B cell (primary cell): ENCODE measurements around the gene ARPIN. TPM values are rescaled to one million over a fixed set of nuclear protein-coding genes. Genes with fewer than 3 reads are reported as not detected.

Source experiments
- ATAC-seq: fragments of 200-7000 bp; cut with Tn5 transposase; one replicate; pipeline ENCODE4 v1.10.0; 2021; ENCODE audit warnings: low read depth, mild to moderate bottlenecking, moderate number of reproducible peaks, moderate library complexity
- CTCF ChIA-PET: fragments of 350-600 bp; sonication (Branson Sonifier 250); formaldehyde crosslinking; loops from one replicate; lab custom pipeline; 2021; ENCODE audit warnings: antibody characterized with exemption, inconsistent platforms; lab: Charles Lee
- POLR2A ChIA-PET: fragments of 350-600 bp; sonication (Branson Sonifier 250); formaldehyde crosslinking; loops from one replicate; lab custom pipeline; 2021; ENCODE audit warnings: antibody characterized with exemption; lab: Charles Lee
- DNase-seq: peaks from one replicate; pipeline ENCODE4 v3.0.0; 2013
- H2AFZ ChIP-seq: 2 replicates; pipeline ENCODE4 v1.6.1; 2012; ENCODE audit warnings: mild to moderate bottlenecking, low read depth, low read length; ENCODE audit not compliant: insufficient read depth, poor library complexity, severe bottlenecking
- H3K27ac ChIP-seq, 2 donors: 1 replicate in 1 of 2; 2 replicates in 1 of 2; pipeline ENCODE4 v1.5.1; 2012 to 2013; ENCODE audit warnings: low read length in 2 of 2, mild to moderate bottlenecking in 2 of 2, moderate library complexity in 1 of 2
- H3K27me3 ChIP-seq, 4 experiments: fragments of 200-600 bp in 1 of 4; sonication (generic) in 1 of 4; replicated peaks in 1 of 4; 1 replicate in 2 of 4; 2 replicates in 2 of 4; pipeline versions ENCODE4 v1.6.1 to v1.7.0; 2013 to 2016; ENCODE audit warnings: low read length in 3 of 4, mild to moderate bottlenecking in 2 of 4, mixed read lengths in 1 of 4, moderate library complexity in 1 of 4; ENCODE audit not compliant: insufficient read depth in 4 of 4, control insufficient read depth in 3 of 4; ENCODE audit errors: control extremely low read depth in 1 of 4
- H3K36me3 ChIP-seq, 2 experiments: replicated peaks in 1 of 2; 1 replicate in 1 of 2; 2 replicates in 1 of 2; pipeline versions ENCODE4 v1.6.1 to v1.7.1; 2013; ENCODE audit warnings: low read length in 1 of 2; ENCODE audit not compliant: insufficient read depth in 2 of 2, control insufficient read depth in 1 of 2; ENCODE audit errors: control extremely low read depth in 1 of 2, extremely low read depth in 1 of 2
- H3K4me1 ChIP-seq, 2 donors: fragments of 200-600 bp in 1 of 2; sonication (generic) in 1 of 2; 1 replicate in 1 of 2; 2 replicates in 1 of 2; pipeline versions ENCODE4 v1.5.1 to v1.6.1; 2013 to 2017; ENCODE audit warnings: low read length in 2 of 2; ENCODE audit not compliant: control insufficient read depth in 2 of 2, insufficient read depth in 2 of 2
- H3K4me2 ChIP-seq: replicated peaks from 2 replicates; pipeline ENCODE3; 2012; ENCODE audit warnings: mild to moderate bottlenecking, low read depth, low read length; ENCODE audit not compliant: poor library complexity, severe bottlenecking
- H3K4me3 ChIP-seq, 5 experiments: fragments of 200-600 bp in 1 of 5; sonication (generic) in 1 of 5; 1 replicate in 3 of 5; 2 replicates in 2 of 5; pipeline versions ENCODE4 v1.5.1 to v1.7.0; 2011 to 2016; ENCODE audit warnings: low read length in 4 of 5, mild to moderate bottlenecking in 4 of 5, low read depth in 2 of 5, control low read depth in 1 of 5, moderate library complexity in 1 of 5; ENCODE audit not compliant: insufficient read depth in 1 of 5; ENCODE audit errors: control extremely low read depth in 1 of 5, extremely low read depth in 1 of 5
- H3K79me2 ChIP-seq: fragments of 200-600 bp; sonication (generic); one replicate; pipeline ENCODE4 v1.6.0; 2016; ENCODE audit warnings: low read length; ENCODE audit not compliant: control insufficient read depth, insufficient read depth
- H3K9ac ChIP-seq: fragments of 200-600 bp; sonication (generic); 2 replicates; pipeline ENCODE4 v1.6.1; 2017; ENCODE audit warnings: mild to moderate bottlenecking, low read length, moderate library complexity
- H3K9me3 ChIP-seq, 3 donors: one replicate each; pipeline versions ENCODE4 v1.6.1 to v1.7.1; 2013; ENCODE audit warnings: low read length in 2 of 3; ENCODE audit not compliant: control insufficient read depth in 2 of 3, insufficient read depth in 1 of 3; ENCODE audit errors: control extremely low read depth in 1 of 3
- H4K20me1 ChIP-seq: 2 replicates; pipeline ENCODE4 v1.6.0; 2012; ENCODE audit warnings: mild to moderate bottlenecking, low read length; ENCODE audit not compliant: insufficient read depth, control insufficient read depth, poor library complexity, severe bottlenecking
- H3K27ac Mint-ChIP-seq: one replicate; pipeline ENCODE4 v1.8.0; 2021; ENCODE audit warnings: mixed read lengths
- H3K27me3 Mint-ChIP-seq: one replicate; pipeline ENCODE4 v1.8.0; 2021; ENCODE audit warnings: mixed read lengths
- H3K4me1 Mint-ChIP-seq: one replicate; pipeline ENCODE4 v1.8.0; 2021; ENCODE audit warnings: mixed read lengths
- H3K4me3 Mint-ChIP-seq: one replicate; pipeline ENCODE4 v1.8.0; 2021; ENCODE audit warnings: mixed read lengths
- H3K9me3 Mint-ChIP-seq: one replicate; pipeline ENCODE4 v1.8.0; 2022; ENCODE audit warnings: mixed read lengths; ENCODE audit not compliant: insufficient read depth
- CTCF ChIP-seq: fragments of 200-600 bp; IDR thresholded peaks from one replicate; pipeline ENCODE4 v1.8.0; 2022; ENCODE audit warnings: antibody characterized with exemption, mild to moderate bottlenecking
- EZH2 ChIP-seq: IDR thresholded peaks from 2 replicates; pipeline ENCODE4 v1.6.1; 2012; ENCODE audit warnings: borderline replicate concordance, low read depth, mild to moderate bottlenecking, moderate library complexity, low read length; ENCODE audit not compliant: insufficient read depth, poor library complexity, severe bottlenecking
- WGBS: methylation state at CpG from one replicate; pipeline ENCODE4 v1.1.5; 2013; ENCODE audit warnings: missing lambda C conversion rate; ENCODE audit not compliant: insufficient coverage; 5-methylcytosine and 5-hydroxymethylcytosine counted together
- intact Hi-C: fragments of 100-400 bp; cut with micrococcal nuclease; formaldehyde crosslinking; loops from one replicate; pipeline ENCODE4 v1.10.0; 2022
- polyA plus RNA-seq: library from polyadenylated mRNA; depleted of rRNA; stranded (reverse); fragments of >200 nt; gene quantifications from 2 replicates; pipeline ENCODE4 v1.2.3, GENCODE V29; 2012
- total RNA-seq, 2 donors: library from RNA; stranded (reverse); fragments of 120-200 nt in 1 of 2; gene quantifications; 1 replicate in 1 of 2; 2 replicates in 1 of 2; pipeline versions ENCODE4 v1.2.3 to v1.2.4, GENCODE V29; 2013 to 2022

Gene ARPIN
- total and polyA plus RNA-seq, 2 donors (not counting 1 experiment from before 2014, with no cell fraction given), result 0.10 TPM

DNA sequence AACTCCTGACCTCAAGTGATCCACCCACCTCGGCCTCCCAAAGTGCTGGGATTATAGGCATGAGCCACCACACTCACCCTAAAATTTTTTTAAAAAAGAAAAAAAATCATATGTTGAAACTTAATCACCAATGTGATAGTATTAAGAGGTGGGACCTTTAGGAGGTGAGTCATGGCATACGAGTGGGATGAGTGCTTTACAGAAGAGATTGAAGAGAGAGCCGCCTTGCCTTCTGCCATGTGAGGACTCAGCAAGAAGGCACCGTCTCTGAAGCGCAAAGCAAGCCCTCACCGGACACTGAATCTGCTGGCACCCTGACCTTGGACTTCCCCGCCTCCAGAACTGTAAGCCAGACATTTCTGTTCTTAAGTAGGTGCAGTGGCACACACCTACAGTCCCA, 5.5 kb downstream of the ARPIN start:
- H3K4me3 ChIP-seq, result no peak overlapping the region
- intact Hi-C loops, result no loop called here

More for the DNA sequence above, 5.5 kb downstream of the ARPIN start:
- H3K4me1 Mint-ChIP-seq, result peaks cover 9% of the 10 kb centered on the region
- Histone ChIP-seq H2AFZ (no peak overlapping the region), H3K9ac (no peak overlapping the region), H3K4me2 (no peak overlapping the region), H3K27ac (no peak overlapping the region), H3K36me3 (no peaks in the 10 kb centered on the region), H3K4me1 (peaks cover 4 to 5% of the 10 kb centered on the region in 2 donors), H3K79me2 (no peaks in the 10 kb centered on the region), H3K27me3 (peaks cover 0 to 5% (median 2%) of the 10 kb centered on the region in 4 experiments), H3K9me3 (no peaks in the 10 kb centered on the region), H4K20me1 (no peaks in the 10 kb centered on the region)
- no peak overlapping the region for H3K4me3 Mint-ChIP-seq
- no peak overlapping the region for H3K27ac Mint-ChIP-seq
- ATAC-seq, result no peak
- CTCF ChIA-PET, result interaction anchor here (0.6 to 2.0 kb wide), 2 partner anchors 11 to 187 kb away, joined by 3 to 6 read pairs; no protein-coding TSS in a partner anchor
- 96% methylated on average over 6 of the region's 7 CpGs for WGBS
- no peak for DNase-seq
- POLR2A ChIA-PET, result no interaction called here
- H3K27me3 Mint-ChIP-seq, result peaks cover 33% of the 10 kb centered on the region
- no peaks in the 10 kb centered on the region for H3K9me3 Mint-ChIP-seq
- TF ChIP-seq EZH2 (no peak), CTCF (no peak)
